Activated CD8-positive, alpha-beta memory T cell treated with anti-CD3 and anti-CD28 coated beads for 4 hours (primary cell): ENCODE measurements around the gene ZNF891.
A peak's percentile ranks its signal among the peaks of the same experiment; 100 is the strongest.

Experiments used
- DNase-seq, 2 donors: peaks; one replicate each; pipeline ENCODE4 v3.0.0-alpha.2; 2020; ENCODE audit warnings: low read depth in 2 of 2

Gene ZNF891

GRCh38 chr12:133130038-133130807 lies at the start of gene ZNF891, which contains the start of gene ZNF10:
ZNF891 (minus strand) TSS chr12:133130274; CDS start chr12:133121918, 8,356 bp downstream.
ZNF10 (plus strand) TSS chr12:133130627; CDS start chr12:133144493, 13,866 bp downstream.
- peak; percentile 92 to 94 for DNase-seq

GRCh38 chr12:133174901-133175300 lies 44.8 kb upstream of the ZNF891 start:
- no peak for DNase-seq

- no peak for DNase-seq
These were observed 42.4 kb upstream of the ZNF891 start for GRCh38 chr12:133172491-133172890.

GRCh38 chr12:133165776-133166175 lies 35.7 kb upstream of the ZNF891 start:
- no peak for DNase-seq

GRCh38 chr12:133156125-133156690 lies 26.1 kb upstream of the ZNF891 start:
- DNase-seq: no peak

GRCh38 chr12:133145981-133146380 lies 15.9 kb upstream of the ZNF891 start:
- DNase-seq: no peak

GRCh38 chr12:133135747-133136146 lies 5.7 kb upstream of the ZNF891 start:
- DNase-seq: no peak

- peak in 1 of 2 donors; percentile 9 for DNase-seq
These were observed 694 bp upstream of the ZNF891 start for GRCh38 chr12:133130808-133131128.

GRCh38 chr12:133129368-133130037 lies 571 bp downstream of the ZNF891 start:
- no peak for DNase-seq

- DNase-seq: no peak
These were observed 5.4 kb downstream of the ZNF891 start for GRCh38 chr12:133124674-133125073.

GRCh38 chr12:133120385-133121191 lies 9.5 kb downstream of the ZNF891 start:
- no peak for DNase-seq

- DNase-seq: no peak
These were observed 21.9 kb downstream of the ZNF891 start for GRCh38 chr12:133108150-133108549.

- DNase-seq: no peak
These were observed 23.0 kb downstream of the ZNF891 start for GRCh38 chr12:133107121-133107520.

- DNase-seq: no peak
These were observed 23.8 kb downstream of the ZNF891 start for GRCh38 chr12:133106253-133106652.

- DNase-seq: no peak
These were observed 24.5 kb downstream of the ZNF891 start for GRCh38 chr12:133105620-133106019.

GRCh38 chr12:133083345-133083744 lies 46.7 kb downstream of the ZNF891 start:
- DNase-seq: no peak

GRCh38 chr12:133081159-133081780 lies 48.8 kb downstream of the ZNF891 start:
- no peak for DNase-seq

GRCh38 chr12:133080368-133081158 lies 49.5 kb downstream of the ZNF891 start, which contains the start of gene ZNF140:
ZNF140 (plus strand) TSS chr12:133080923; CDS start chr12:133081321, 398 bp downstream.
- peak; percentile 89 to 93 for DNase-seq

- DNase-seq: peak; percentile 90 to 97
These were observed 50.1 kb downstream of the ZNF891 start for GRCh38 chr12:133080026-133080367.

GRCh38 chr12:133073836-133074235 lies 56.2 kb downstream of the ZNF891 start:
- DNase-seq: no peak

GRCh38 chr12:133063556-133063955 lies 66.5 kb downstream of the ZNF891 start:
- no peak for DNase-seq
